ENCODE data around the gene S100A9.

GRCh38 chr1:153356392-153357075, 1.1 kb upstream of the S100A9 start:
- TF ChIP-seq CTCF (IDR thresholded peaks at IDR 0.05; ENCODE audit: control extremely low read depth in 1 of 3, insufficient read depth in 1 of 3, low read depth in 1 of 3, low read length in 3 of 3) = no peak
- TF ChIP-seq JUND (IDR thresholded peaks at IDR 0.05; ENCODE audit: low read length) = no peak
- no peak for TF ChIP-seq USF2 (IDR thresholded peaks at IDR 0.05; ENCODE audit: low read length)
- TF ChIP-seq ZNF274 (IDR thresholded peaks at IDR 0.05; ENCODE audit: borderline replicate concordance, extremely low read depth, low read length) = no peak
- no peak for TF ChIP-seq EP300 (IDR thresholded peaks at IDR 0.05; ENCODE audit: borderline replicate concordance in 1 of 2, low read depth in 2 of 2, low read length in 2 of 2)
- no peak for TF ChIP-seq KDM1A (IDR thresholded peaks at IDR 0.05; ENCODE audit: borderline replicate concordance, low read length)
